GM18517 (cell line): ENCODE measurements around the gene TSPAN12.
"Not testable (repeated sequence)": the region's sequence is repeated elsewhere in the genome, so short reads cannot be mapped to it uniquely, and the experiment has no call there.

ENCODE experiments used
- ATAC-seq: cut with Tn5 transposase; IDR thresholded peaks from one replicate; pipeline ENCODE4 v1.9.1; 2021; ENCODE audit warnings: mild to moderate bottlenecking, moderate library complexity; ENCODE audit not compliant: unreplicated experiment

The TSPAN12 gene, protein sequence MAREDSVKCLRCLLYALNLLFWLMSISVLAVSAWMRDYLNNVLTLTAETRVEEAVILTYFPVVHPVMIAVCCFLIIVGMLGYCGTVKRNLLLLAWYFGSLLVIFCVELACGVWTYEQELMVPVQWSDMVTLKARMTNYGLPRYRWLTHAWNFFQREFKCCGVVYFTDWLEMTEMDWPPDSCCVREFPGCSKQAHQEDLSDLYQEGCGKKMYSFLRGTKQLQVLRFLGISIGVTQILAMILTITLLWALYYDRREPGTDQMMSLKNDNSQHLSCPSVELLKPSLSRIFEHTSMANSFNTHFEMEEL

DNA sequence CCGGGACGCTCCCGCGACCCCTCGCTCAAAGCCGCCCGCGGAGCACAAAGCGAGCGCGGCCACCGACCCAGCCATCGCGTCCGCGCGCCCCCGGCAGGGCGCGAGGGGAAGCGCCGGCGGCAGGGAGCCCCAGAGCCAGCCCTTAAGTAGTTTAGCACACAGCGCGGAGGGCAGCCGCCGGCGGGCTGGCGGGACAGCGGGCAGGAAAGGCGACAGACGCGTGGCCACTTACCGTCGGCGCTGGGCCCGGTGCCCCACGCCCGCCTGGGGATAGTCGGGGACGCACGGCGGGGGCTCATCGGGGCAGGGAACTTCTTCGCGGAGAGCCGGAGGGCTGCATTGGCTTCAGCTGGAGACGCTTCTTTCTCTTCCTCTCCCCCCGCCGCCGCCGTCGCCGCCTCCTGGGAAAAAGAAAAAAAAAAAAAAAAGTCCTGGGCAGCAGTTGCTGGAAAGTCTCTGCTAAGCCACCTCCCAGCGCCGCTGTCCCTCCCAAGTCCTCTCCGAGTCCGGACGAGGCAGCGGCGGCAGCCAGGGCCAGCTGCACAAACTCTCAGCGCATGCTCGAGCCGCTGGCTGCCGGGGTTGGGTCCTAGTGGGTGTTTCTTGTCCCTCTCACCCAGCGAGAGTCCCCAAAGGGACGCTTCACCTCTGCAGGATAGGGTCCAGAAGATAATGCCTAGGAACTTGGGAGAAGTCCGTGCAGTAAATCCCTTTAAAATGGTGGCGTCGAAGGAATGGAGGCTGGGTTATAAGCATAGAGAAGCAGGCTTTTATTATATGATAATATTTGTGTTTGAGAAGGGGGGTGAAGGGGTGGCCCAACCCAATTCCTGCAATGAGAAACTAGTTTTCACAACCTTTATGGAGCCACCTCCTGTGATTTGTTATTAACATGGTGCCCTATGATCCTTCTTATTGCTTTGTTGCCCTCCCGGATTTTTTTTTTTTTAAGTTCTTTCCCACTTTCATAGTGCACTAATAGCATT is at the start of gene TSPAN12:
Gene TSPAN12 (minus strand): TSS at position 557 of the 986 bp plus-strand sequence. CDS start 1,381 bp downstream, outside the sequence.
- ATAC-seq = peak; percentile 68

DNA sequence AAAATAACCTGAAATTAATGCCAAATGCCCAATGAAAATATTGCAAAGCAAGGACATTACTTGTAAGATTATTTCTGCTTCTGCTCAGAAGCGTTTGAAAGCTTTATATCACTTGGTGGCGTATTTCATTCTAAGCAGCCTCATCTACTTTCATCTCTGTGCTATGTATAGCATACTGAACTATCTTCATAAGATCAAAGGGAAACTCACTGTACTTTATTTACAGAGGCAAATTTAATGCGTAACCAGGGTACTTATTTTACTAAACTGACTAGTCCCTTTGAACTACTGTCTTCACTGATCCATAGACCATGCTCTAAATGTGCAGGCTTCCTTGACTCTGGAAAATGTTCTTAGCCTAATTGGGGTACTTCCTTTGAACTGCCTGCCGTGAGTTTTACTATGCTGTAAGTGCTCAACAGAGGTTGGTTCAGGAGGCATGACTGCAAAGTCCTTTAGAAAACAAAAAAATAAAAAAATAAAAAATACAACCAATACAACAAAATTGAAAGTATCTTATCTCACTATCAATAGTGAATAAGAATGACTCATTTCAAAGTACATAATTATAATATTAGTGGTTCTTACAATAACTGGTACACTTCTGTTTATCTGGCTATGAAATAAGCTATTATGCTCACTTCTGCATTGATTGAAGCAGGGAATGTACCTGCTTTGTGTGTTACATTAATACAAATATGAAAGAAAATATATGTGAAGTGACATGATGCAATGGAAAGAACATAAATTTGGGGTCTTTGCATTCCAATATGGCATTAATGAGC is 41.0 kb upstream of the TSPAN12 start:
- no peak for ATAC-seq

DNA sequence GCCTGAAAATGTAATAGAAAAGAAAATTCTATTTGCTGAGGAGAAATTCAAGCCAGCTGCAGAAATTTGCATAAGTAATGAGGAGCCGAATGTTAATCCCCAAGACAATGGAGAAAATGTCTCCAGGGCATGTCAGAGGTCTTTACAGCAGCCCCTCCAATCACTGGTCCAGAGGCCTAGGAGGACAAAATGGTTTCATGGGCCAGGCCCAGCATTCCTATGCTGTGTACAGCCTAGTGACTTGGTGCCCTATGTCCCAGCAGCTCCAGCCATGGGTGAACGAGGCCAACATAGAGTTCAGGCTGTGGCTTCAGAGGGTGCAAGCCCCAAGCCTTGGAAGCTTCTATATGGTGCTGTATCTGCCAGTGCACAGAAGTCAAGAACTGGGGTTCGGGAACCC is 37.3 kb upstream of the TSPAN12 start:
- ATAC-seq = not testable (repeated sequence)

DNA sequence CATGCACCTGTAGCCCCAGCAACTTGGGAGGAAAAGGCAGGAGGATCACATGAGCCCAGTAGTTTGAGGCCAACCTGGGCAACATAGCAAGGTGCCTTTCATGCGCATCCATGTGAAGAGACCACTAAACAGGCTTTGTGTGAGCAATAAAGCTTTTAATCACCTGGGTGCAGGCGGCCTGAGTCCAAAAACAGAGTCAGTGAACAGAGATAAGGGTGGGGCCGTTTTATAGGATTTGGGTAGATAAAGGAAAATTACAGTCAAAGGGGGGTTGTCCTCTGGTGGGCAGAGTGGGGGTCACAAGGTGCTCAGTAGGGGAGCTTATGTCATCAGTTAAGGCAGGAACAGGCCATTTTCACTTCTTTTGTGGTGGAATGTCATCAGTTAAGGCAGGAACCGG is 27.7 kb upstream of the TSPAN12 start:
- not testable (repeated sequence) for ATAC-seq

DNA sequence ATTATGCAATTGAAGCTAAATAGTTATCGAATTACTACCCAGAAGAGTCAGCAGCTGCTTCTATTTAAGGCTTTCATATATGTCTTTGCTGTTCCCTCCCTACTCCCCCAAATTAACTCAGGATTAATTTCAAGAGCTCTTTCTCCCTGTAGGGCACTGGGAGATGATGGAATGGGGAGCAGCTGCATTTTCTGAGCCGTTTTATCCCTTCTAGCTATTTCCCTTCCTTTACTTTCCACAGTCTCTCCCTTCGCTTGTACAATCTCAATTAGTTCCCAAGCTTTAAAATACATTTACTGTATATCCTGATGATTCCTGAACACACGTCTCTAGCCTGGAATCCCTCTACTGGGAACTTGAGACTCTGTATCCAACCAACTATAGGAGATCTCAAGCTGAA is 19.8 kb upstream of the TSPAN12 start:
- no peak for ATAC-seq

DNA sequence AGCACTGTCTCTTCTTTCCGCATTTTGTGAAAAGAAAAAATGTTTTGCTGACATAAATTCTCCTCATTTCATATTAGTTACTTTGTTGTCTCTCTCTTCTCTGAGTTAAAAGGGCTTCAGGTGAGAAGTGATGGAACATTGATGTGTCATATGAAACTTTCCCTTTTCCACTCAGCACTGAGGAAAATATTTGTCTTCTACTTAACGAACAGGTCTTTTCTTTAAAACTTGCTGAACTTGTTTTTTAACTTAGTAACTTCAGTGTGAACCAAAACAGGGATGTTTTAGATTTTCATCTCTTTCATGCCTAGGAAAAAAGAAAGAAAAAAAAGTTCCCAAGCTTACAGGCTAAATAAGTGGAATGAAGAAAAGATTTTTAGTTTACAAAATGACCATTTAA is 19.0 kb upstream of the TSPAN12 start:
- no peak for ATAC-seq

DNA sequence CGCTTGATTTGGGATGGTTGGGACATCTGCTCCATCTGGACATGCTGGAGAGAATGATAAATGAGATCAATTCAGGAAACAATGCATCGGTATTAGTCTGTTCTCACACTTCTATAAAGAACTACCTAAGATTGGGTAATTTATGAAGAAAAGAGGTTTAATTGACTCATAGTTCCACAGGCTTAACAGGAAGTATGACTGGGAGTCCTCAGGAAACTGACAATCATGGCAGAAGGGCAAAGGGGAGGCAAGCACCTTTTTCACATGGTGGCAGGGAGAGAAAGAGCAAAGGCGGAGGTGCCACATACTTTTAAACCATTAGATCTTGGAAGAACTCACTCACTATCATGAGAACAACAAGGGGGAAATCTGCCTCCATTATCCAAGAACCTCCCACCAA is 16.8 kb upstream of the TSPAN12 start:
- ATAC-seq = no peak

DNA sequence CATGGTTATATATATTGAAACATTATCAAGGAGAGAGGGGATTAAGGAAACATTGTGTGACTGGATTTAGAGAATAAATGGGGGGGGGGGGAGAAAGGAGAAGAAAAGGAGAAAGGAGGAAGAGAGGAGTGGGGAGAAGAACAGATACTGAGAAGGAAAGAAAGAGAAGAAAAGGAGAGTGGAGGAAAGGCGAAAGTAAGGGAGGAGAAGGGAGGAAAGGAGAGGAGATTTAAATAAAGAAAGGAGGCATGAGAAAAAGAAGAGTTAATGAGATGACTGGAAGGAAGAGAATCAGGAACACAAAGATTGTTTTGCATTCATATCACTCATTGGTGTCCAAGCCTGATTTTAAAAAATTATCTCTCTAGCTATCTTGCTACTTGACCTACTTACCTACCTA is 16.1 kb upstream of the TSPAN12 start:
- no peak for ATAC-seq

DNA sequence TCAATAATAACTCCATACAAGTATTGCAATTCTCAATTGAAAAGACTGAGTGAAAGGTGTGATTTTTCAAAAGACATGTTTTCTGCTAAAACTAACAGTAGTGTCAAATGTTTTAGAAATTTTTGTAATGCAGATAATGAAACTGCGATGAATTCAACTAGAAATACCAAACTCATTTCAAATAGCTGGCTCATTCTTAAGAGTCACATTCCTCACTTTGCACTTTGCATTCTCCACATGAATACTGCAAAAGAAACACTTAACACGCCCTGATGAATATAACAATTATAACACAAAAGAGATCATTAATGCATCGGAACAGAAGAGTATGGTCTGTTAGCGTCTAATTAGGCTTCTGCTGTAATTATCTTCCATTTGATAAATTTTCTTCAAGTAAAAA is 15.5 kb upstream of the TSPAN12 start:
- ATAC-seq = no peak

DNA sequence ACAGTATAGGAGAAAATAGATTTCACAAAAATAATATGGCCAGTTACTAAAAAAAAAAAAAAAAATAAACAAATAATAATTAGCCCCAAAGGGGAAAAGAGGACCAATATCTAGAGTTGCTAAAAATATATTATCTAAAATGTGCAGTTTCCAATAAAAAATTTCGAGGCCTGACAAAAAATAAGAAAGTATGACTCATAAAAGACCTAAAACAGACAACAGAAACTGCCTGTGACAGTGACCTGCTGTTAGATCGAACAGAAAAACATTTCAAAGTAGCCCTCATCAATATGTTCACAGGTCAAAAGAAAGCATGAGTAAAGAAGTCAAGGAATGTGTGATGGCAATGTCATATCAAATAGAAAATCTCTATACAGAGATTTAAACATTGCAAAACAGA is 11.8 kb upstream of the TSPAN12 start:
- peak; percentile 73 for ATAC-seq

DNA sequence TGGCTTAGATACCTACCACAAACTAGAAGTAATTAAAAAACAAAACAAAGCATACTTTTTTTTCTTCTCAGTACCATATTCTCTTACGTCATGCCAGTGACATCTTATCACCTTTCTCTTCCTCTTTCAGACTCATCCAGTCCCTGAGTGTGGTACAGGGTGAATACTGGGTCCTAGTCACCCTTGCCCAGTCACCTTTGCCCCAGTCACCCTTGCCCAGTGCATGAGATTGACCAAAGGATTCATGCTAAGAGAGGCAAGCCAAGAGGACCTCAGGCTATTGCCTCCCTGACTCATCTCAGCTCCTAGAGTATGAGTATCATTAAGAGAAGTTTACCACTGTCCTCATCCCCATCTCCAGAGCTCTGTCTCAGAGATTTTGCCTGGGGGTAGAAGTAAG is 10.0 kb upstream of the TSPAN12 start:
- peak; percentile 53 for ATAC-seq

DNA sequence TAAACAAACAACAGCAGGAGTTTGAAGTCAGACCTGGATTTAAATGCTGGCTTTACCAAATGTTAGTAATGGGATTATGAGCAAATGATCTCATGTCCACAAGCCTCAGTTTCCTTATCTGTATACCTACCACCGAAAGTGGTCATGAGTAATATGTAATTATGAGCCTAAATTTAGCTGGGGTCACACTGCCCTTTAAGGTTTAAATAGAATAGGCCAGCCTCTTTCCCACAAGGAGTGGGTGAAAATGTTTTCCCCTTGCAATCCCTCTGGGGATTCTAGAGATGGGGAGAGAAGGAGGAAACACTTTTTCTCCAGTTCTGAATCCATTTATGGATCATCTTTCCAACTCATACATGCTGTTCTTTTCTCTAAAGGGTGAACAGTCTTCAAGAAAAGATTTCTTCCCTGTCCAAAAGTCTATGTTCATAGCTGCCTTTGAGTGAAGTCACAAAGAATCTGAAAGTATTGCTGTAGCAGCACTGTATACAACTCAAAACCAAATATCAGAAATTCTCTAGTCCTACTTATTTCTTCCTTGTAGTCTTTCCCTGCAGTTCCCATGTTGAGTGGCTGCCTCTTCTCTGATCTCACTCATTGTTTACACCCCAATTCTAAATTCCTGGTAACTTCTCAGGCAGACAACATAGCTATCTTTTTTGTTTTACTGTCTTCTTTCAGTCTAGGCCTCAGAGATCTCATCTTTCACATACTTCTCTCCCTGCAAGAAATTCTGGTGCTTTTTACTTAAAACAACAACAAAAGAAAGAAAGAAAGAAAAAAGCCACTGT is 7.4 kb upstream of the TSPAN12 start:
- ATAC-seq = no peak

DNA sequence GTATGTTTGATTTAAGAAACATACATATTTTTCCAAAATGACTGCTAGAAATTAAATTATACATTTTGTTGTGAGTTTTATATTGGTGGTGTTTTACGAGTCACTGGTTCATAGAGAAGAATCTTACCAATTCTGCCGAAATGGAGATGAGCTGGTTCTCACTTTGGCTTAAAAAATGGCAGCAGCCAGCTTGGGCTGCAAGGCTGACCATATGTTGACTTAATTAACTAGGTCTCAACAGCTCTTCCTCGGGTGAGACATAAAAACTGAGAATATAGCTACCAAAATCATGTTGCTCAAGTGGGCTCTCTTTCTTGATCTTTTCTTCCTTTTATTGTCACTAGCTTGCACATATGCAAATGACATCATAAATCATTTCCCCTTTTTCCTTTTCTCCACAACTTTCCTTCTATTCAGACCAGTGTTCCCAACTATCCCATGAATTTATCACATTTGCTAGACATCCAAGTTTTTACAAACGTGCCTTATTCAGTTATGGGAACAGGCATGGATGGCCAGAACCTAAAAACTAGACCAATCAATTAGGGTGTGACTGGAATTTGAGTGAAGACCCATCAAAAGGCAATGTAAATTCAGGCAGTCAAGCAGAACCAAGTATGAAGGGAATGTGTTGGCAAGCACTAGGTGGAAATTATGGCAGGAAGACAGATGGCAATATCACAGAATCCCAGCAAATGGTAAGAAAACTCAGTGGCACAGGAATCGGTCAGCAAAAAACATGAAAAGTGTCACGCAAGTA is 6.4 kb upstream of the TSPAN12 start:
- ATAC-seq = no peak

DNA sequence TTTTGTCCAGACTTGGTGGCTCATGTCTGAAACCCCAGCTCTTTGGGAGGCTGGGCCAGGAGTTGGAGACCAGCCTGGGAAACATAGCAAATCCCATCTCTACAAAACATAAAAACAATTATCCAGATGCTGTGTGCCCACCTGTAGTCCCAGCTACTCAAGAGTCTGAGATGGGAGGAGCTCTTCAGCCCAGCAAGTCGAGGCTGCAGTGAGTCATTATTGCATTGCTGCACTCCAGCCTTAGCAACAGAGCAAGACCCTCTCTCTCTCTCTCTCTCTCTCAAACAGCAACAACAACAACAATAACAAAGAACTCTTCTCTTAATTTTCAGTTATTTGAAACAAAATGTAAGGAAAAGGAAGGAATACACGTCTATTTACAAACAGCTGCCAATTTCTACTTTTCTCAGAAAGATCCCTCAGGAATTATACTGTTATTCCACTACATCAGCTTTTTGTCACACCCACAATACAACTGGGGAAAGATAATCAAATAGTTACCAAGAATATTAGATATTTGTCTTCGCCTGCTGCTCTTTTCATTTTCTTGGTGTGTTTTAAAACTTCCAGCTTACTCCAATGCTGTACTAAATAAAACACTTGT is 5.1 kb upstream of the TSPAN12 start:
- ATAC-seq = no peak

DNA sequence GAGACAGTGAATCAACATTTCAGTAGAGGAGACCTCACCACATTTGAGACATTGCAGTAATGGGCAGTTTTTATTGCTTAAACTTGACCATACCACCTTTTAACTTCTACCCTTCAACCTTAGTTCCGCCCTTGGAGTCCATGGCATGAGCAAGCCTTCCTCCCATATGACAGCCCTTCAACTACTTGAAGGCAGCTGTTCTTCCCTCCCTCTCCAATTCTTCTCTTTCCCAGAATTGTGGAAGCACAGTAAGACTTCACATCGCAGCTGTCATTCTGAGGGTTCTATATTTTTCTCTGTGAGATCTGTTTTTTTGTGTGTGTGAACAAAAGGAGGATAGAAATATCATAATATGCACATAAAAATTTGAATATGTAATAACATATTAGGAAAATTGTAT is 2.2 kb upstream of the TSPAN12 start:
- no peak for ATAC-seq

DNA sequence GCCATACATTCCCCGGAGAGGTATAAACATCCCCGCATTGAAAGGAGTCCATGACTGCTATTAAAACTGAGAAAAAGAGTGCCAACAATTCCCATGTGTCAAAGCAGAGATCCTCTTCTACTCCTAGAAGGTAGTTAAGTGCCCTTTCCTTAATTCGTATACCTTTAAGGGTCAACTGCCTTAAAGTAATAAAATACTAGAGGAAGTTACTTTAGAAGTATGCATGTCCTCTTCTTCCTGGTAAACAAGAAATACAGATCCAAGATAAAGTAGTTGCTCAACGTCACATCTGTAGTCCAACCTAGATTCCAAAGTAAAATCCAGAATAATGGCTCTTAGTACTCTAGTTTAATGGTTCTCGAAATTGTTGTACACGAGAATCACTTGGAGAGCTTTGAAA is 1.5 kb upstream of the TSPAN12 start:
- ATAC-seq = no peak

DNA sequence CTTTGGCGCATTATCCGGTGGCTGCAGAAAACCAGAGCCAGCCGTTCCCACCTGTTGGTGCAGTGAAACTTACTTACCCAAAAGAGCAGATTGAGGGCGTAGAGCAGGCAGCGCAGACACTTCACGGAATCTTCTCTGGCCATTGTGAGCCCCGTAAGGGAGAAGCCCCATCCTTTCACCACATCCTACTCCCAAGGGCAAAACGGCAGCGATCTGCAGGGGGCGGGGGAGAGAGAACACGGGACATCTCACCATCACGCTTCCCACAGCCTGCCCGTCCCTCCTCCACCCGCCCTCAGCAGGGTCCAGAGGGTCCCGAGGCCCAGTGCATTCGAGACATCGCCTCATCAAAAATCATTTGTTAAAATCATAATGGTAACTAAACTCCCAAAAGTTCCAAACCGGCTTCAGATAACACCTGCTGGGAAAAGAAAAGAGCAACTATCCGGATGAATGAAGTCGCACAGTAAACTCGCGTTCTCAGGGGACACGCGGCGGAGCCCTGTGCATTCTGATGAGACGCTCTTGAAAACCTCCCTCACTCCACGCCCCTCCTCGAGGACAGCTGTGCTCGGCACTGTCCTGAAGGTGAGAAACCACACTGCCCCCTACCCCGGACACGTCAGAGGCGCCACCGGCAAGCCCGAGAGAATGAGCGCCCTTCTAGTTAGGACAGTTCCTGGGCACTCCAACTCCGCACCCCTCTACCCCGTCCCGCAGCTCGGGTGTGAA is 1.2 kb downstream of the TSPAN12 start:
- peak; percentile 71 for ATAC-seq

DNA sequence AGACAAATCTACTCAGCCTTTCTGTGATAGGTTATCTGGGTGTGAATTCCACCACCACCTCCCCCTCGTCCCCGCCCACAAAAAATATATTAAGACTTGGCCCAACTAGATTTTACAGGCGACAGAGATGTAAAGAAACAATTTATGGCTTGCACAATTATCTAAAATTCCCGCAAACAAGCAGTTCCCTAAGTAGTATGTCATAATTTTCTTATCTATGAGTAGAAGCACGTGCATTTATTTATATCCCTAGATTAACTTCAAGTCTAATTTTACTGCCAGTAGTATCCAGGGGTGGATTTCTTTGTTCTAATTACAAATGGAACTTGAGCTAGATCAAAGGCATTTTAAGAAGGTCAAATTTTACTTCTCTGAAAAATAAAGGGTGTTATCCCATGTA is 1.7 kb downstream of the TSPAN12 start:
- ATAC-seq = no peak

DNA sequence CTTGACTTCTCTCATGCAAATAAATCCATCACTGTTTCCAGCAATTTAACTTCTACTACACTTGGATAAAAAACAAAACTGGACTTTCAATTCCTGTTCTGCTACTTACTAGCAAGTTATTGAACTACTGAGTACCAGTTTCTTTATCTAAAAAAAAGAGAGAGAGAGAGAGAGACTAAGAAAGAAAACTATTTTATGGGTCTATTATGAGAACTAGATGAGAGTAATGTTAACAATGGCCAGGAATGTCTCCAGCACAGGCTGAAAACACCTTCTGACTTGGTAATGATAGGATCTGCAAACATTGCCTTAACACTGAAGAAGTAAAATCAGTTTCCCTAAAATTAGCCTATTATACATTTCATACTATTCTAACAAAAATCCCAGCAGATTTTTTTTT is 5.2 kb downstream of the TSPAN12 start:
- ATAC-seq = no peak
